HG03442 (cell line): ENCODE results near the gene NCBP2.
A peak's percentile ranks its signal among the peaks of the same experiment; 100 is the strongest.
"Not testable (repeated sequence)": the region's sequence is repeated elsewhere in the genome, so short reads cannot be mapped to it uniquely, and the experiment has no call there.

ENCODE experiments used
- ATAC-seq: cut with Tn5 transposase; IDR thresholded peaks from one replicate; pipeline ENCODE4 v1.9.1; 2021; ENCODE audit warnings: mild to moderate bottlenecking, moderate library complexity; ENCODE audit not compliant: unreplicated experiment

Gene NCBP2

GRCh38 chr3:196968233-196969133 lies 26.2 kb upstream of the NCBP2 start, which contains the start of gene PIGZ:
Gene PIGZ, minus strand, starts transcription at chr3:196968833. Its CDS starts 16,802 bp downstream, at chr3:196952031.
- peak; percentile 51 for ATAC-seq

GRCh38 chr3:196967412-196968232 lies 25.3 kb upstream of the NCBP2 start:
- ATAC-seq = no peak

GRCh38 chr3:196966526-196967401 lies 24.4 kb upstream of the NCBP2 start:
- ATAC-seq = no peak

GRCh38 chr3:196965804-196966173 lies 23.5 kb upstream of the NCBP2 start:
- ATAC-seq = no peak

DNA sequence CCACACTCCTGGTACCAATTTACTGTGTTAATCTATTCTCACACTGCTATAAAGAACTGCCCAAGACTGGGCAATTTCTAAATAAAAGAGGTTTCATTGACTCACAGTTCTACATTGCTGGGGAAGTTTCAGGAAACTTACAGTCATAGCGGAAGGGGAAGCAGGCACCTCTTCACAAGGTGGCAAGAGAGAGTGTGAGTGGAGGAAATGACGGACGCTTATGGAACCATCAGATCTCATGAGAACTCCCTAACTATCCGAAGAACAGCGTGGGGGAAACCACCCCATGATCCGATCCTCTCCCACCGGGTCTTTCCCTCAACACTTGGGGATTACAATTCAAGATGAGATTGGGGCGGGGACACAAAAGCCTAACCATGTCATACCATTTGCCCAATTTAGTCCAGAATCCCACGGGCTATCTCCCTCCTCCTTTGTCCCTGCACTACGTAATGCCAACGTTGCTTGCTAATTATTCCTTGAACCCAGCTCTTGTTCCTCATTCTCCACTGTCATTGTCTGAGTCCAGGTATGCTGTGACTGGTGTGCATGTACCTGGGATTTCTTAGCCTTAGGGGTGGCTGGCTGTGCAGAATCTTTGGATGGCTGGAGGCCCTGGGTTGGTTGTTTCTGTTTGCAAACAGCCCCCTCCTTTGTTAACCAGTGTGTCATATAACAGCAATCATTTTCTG lies 22.9 kb upstream of the NCBP2 start:
- no peak for ATAC-seq

DNA sequence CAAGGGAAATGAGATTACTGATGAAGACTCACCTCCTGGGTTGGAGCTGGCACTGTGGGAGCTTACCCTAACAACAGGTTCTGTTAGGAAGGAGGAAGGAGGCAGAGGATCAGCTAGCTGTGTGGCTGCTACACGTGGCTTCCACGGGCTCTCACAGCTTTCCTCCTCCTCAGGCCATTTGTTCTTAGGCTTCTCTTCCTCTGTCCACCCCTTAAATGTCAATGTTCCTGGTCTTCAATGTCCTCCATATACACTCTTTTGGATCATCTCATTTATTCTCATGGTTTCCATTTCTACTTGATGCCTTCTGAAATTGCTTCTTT lies 21.3 kb upstream of the NCBP2 start:
- ATAC-seq = no peak

DNA sequence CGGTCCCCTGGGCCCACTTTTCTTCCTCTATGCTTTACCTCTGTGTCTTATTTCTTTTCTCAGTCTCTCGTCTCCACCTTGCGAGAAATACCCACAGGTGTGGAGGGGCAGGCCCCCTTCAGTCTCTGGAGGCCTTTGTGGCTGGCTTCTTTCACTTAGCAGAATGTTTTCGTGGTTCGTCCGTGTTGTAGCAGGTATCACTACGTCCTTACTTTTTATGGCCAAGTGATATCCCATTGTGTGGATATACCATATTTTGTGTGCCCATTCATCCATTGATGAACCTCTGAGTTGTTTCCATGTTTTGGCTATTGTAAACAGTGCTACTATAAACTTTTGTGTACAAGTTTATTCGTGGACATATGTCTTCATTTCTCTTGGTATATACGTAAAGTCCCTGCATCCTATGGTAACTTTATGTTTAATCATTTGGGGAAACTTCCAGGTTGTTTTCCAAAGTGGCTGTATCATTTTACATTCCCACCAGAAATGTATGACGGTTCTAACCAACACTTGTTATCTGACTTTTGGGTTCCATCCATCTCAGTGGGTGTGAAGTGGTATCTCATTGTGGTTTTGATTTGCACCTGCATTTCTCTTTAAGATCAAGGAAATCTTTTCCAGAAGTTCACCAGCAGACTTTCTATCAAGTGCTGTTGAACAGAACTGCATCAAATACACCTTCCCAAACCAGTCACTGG lies 20.8 kb upstream of the NCBP2 start:
- no peak for ATAC-seq

GRCh38 chr3:196962108-196962929 lies 20.0 kb upstream of the NCBP2 start:
- ATAC-seq = no peak

DNA sequence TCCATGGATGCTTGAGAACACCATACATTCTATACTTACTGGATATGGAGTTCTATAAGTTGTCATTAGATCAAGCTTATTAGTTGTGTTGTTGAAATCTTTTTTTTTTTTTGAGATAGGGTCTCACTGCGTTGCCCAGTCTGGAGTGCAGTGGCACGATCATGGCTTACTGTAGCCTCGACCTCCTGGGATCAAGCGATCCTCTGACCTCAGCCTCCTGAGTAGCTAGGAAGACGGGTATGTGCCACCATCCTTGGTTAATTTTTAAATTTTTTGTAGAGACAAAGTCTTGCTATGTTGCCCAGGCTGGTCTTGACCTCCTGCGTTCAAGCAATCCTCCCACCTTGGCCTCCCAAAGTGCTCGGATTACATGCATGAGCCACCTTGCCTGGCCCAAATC lies 12.5 kb upstream of the NCBP2 start:
- ATAC-seq = no peak

DNA sequence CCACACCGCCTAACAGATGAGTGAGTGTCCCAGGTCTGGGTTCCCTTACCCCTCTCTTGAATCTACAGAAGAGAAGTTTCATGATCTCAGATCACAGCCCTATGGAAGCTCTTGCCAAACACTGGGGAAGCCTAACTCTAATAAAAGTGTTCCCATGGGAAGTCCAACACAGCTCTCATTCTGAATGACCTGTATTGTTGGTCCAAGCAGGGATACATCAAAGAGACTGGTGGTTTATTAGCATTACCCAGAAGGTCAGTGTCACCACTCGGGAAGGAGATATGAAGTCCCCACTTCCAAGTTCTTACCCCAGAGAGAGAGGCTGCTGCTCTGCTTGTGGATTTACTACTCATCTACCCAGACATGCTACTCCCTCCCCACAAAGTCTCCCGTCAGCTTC lies 9.0 kb upstream of the NCBP2 start:
- ATAC-seq = no peak

DNA sequence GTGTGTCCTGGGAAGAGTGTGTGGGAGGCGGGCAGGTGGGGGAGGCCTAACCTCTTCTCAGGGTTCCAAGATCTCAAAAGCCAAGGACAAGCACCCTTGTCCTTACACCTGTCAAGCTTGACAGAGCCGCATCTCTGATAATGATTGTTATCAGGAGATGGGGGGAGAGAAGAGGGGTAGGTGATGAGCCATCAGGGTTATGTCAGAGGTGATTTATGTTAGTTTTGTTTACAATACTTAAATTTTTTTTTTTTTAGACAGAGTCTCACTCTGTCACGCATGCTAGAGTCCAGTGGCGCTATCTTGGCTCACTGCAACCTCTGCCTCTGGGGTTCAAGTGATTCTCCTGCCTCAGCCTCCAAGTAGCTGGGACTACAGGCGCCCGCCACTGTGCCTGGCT lies 7.4 kb upstream of the NCBP2 start:
- no peak for ATAC-seq

- ATAC-seq = no peak
Measured at GRCh38 chr3:196949285-196949619, 6.9 kb upstream of the NCBP2 start.

- no peak for ATAC-seq
Measured at GRCh38 chr3:196948442-196949284, 6.3 kb upstream of the NCBP2 start.

GRCh38 chr3:196947860-196948441 lies 5.6 kb upstream of the NCBP2 start:
- ATAC-seq = no peak

GRCh38 chr3:196947136-196947859 lies 5.0 kb upstream of the NCBP2 start:
- no peak for ATAC-seq

DNA sequence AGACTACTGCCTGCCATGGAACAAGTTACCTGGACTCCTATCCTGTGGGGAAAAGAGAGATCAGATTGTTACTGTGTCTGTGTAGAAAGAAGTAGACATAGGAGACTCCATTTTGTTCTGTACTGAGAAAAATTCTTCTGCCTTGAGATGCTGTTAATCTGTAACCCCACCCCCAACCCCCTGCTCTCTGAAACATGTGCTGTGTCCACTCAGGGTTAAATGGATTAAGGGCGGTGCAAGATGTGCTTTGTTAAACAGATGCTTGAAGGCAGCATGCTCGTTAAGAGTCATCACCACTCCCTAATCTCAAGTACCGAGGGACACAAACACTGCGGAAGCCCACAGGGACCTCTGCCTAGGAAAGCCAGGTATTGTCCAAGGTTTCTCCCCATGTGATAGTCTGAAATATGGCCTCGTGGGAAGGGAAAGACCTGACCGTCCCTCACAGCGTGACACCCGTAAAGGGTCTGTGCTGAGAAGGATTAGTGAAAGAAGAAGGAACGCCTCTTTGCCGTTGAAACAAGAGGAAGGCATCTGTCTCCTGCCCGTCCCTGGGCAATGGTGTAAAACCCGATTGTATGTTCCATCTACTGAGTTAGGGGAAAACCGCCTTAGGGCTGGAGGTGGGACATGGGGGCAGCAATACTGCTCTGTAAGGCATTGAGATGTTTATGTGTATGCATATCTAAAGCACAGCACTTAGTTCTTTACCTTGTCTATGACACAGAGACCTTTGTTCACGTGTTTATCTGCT lies 1.9 kb upstream of the NCBP2 start:
- not testable (repeated sequence) for ATAC-seq

GRCh38 chr3:196942915-196943277 lies 568 bp upstream of the NCBP2 start:
- peak; percentile 7 for ATAC-seq
